Activated CD4-positive, CD25-positive, alpha-beta regulatory T cell treated with anti-CD3 and anti-CD28 coated beads, Interleukin-2, amount 50 U/mL, for 24 hours (primary cell): ENCODE results near the gene EXOC4.
"Not testable (repeated sequence)": the region's sequence is repeated elsewhere in the genome, so short reads cannot be mapped to it uniquely, and the experiment has no call there.

Source experiments
- ATAC-seq, 2 donors: fragments of 150-1000 bp; cut with Tn5 transposase; one replicate each; pipeline ENCODE4 v1.10.0; 2021; ENCODE audit warnings: mild to moderate bottlenecking in 1 of 2, moderate library complexity in 1 of 2

The EXOC4 gene

GRCh38 chr7:133853706-133854276, 600.9 kb downstream of the EXOC4 start:
- ATAC-seq, result no peak

- ATAC-seq, result no peak
Measured at GRCh38 chr7:133854739-133855138, 601.9 kb downstream of the EXOC4 start.

- ATAC-seq, result no peak
Measured at GRCh38 chr7:133857376-133858119, 604.7 kb downstream of the EXOC4 start.

GRCh38 chr7:133858311-133858710, 605.4 kb downstream of the EXOC4 start:
- ATAC-seq, result no peak

GRCh38 chr7:133859231-133859630, 606.4 kb downstream of the EXOC4 start:
- no peak for ATAC-seq

GRCh38 chr7:133859871-133860450, 607.1 kb downstream of the EXOC4 start:
- no peak for ATAC-seq

GRCh38 chr7:133860628-133861335, 607.9 kb downstream of the EXOC4 start:
- ATAC-seq, result no peak

GRCh38 chr7:133861876-133862275, 609.0 kb downstream of the EXOC4 start:
- no peak for ATAC-seq

GRCh38 chr7:133863362-133864061, 610.6 kb downstream of the EXOC4 start:
- no peak for ATAC-seq

GRCh38 chr7:133869556-133869955, 616.7 kb downstream of the EXOC4 start:
- no peak for ATAC-seq

GRCh38 chr7:133871757-133872156, 618.9 kb downstream of the EXOC4 start:
- no peak for ATAC-seq

- no peak for ATAC-seq
Measured at GRCh38 chr7:133873187-133873586, 620.3 kb downstream of the EXOC4 start.

GRCh38 chr7:133873631-133874030, 620.8 kb downstream of the EXOC4 start:
- no peak for ATAC-seq

GRCh38 chr7:133883591-133883990, 630.7 kb downstream of the EXOC4 start:
- ATAC-seq, result no peak

GRCh38 chr7:133885213-133885612, 632.3 kb downstream of the EXOC4 start:
- ATAC-seq, result no peak

GRCh38 chr7:133886086-133886485, 633.2 kb downstream of the EXOC4 start:
- ATAC-seq, result no peak

- ATAC-seq, result no peak
Measured at GRCh38 chr7:133886797-133887196, 633.9 kb downstream of the EXOC4 start.

GRCh38 chr7:133887459-133887858, 634.6 kb downstream of the EXOC4 start:
- ATAC-seq, result no peak

GRCh38 chr7:133888061-133888930, 635.4 kb downstream of the EXOC4 start:
- no peak for ATAC-seq

GRCh38 chr7:133904776-133905175, 651.9 kb downstream of the EXOC4 start:
- ATAC-seq, result no peak

GRCh38 chr7:133906553-133906952, 653.7 kb downstream of the EXOC4 start:
- ATAC-seq, result not testable (repeated sequence)

GRCh38 chr7:133910761-133911160, 657.9 kb downstream of the EXOC4 start:
- ATAC-seq, result no peak
